HepG2 (cell line): ENCODE results near the gene EMC9. TPM values are rescaled to one million over a fixed set of nuclear protein-coding genes. Genes with fewer than 3 reads are reported as not detected.

Source experiments
- ZNF232 ChIP-seq: sonication (generic); formaldehyde crosslinking; IDR thresholded peaks from 2 replicates; pipeline ENCODE4 v1.4.0; 2020; ENCODE audit warnings: missing genetic modification reagents, borderline replicate concordance
- ZNF446 ChIP-seq: sonication (generic); formaldehyde crosslinking; IDR thresholded peaks from 2 replicates; pipeline ENCODE4 v1.5.0; 2020; ENCODE audit warnings: mild to moderate bottlenecking, missing genetic modification reagents
- ZNF75D ChIP-seq: sonication (generic); formaldehyde crosslinking; IDR thresholded peaks from 2 replicates; pipeline ENCODE4 v1.8.1; 2023; ENCODE audit warnings: missing genetic modification reagents, mild to moderate bottlenecking, borderline replicate concordance
- ZZZ3 ChIP-seq: sonication (generic); formaldehyde crosslinking; IDR thresholded peaks from 2 replicates; pipeline ENCODE4 v1.4.0; 2020; ENCODE audit warnings: missing genetic modification reagents, mild to moderate bottlenecking, borderline replicate concordance
- polyA plus RNA-seq, 8 experiments: library from polyadenylated mRNA; depleted of rRNA in 3 of 8; stranded (reverse) in 7 of 8; unstranded in 1 of 8; fragments of >200 nt; fragmentation: Illumina TruSeq in 4 of 8; extraction: Trizol in 4 of 8; gene quantifications; 2 replicates each; pipeline versions ENCODE4 v1.2.1 to v1.2.3, GENCODE V29; 2011 to 2016; ENCODE audit warnings: low read depth in 4 of 8, missing spikeins in 1 of 8, mixed read lengths in 1 of 8; ENCODE audit not compliant: insufficient read depth in 1 of 8
- total RNA-seq, 5 experiments: library from RNA; depleted of rRNA; stranded (reverse); fragments of >200 nt; fragmentation: Illumina TruSeq; extraction: Trizol; gene quantifications; 2 replicates each; pipeline ENCODE4 v1.2.3, GENCODE V29; 2016; ENCODE audit warnings: low read depth in 1 of 5
- TF ChIP-seq, protein P1 (sequence below): sonication (generic); formaldehyde crosslinking; IDR thresholded peaks from 2 replicates; pipeline ENCODE4 v1.4.0; 2020; ENCODE audit warnings: missing genetic modification reagents
- TF ChIP-seq, protein P2 (sequence below): sonication (generic); formaldehyde crosslinking; IDR thresholded peaks from 2 replicates; pipeline ENCODE4 v1.4.0; 2020; ENCODE audit warnings: missing genetic modification reagents
- TF ChIP-seq, protein P3 (sequence below): sonication (generic); formaldehyde crosslinking; IDR thresholded peaks from 2 replicates; pipeline ENCODE4 v1.4.0; 2020; ENCODE audit warnings: mild to moderate bottlenecking, missing genetic modification reagents
- TF ChIP-seq, protein P4 (sequence below): sonication (generic); formaldehyde crosslinking; IDR thresholded peaks from 2 replicates; pipeline ENCODE4 v1.5.1; 2020; ENCODE audit warnings: mild to moderate bottlenecking, missing genetic modification reagents, moderate library complexity
- TF ChIP-seq, protein P5 (sequence below): sonication (generic); formaldehyde crosslinking; IDR thresholded peaks from 2 replicates; pipeline ENCODE4 v1.8.0; 2022; ENCODE audit warnings: mild to moderate bottlenecking, missing genetic modification reagents, moderate library complexity

EMC9 gene
- total and polyA plus RNA-seq, 2 of the 13 experiments (the other 11 are each of a cell fraction or from before 2014, with no cell fraction given) = 60.5 to 78.7 TPM

DNA sequence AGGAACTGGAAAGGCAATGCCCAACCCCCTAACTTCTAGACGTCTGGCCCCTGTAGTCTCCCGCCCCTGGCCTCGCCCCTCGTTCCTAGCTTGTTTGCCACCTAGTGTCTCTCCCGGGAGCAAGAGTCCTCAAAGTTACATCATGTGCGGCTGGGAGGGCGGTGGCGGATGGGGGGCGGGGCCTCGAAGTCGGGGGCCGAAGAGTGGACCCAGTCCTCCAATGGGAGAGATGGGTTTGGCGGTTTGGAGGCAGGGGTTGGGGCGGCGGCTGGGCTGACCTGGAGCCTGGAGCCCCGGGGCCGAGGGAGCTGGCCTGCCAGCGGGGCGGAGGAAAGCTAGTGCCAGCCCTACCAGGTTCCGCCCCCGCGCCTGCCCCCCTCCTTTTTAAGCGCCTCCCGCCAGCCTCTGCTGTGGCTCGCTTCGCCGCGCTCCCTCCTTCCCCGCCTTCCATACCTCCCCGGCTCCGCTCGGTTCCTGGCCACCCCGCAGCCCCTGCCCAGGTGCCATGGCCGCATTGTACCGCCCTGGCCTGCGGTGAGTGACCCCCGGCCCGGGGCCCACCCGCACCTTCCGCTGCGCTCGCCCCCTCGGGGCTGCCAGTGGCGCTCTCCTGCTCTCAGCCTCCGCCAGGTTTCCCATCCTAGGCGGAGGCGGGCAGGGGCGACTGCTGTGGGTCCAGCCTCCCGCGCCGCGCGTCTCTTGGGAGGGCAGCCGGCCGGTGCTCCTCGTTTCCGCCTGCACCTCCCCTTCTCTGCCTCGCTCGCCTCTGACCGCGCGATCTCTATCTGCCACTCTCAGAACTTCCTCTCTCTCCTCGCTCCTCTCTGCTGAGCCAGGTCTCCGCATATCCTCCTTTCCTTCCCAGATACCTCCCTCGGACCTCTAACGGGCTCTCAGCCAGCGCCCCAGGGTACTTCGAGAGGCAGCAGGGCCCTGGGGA lies 47.2 kb downstream of the EMC9 start, which contains the start of gene PCK2 (continued):
- TF ChIP-seq, protein P1, sequence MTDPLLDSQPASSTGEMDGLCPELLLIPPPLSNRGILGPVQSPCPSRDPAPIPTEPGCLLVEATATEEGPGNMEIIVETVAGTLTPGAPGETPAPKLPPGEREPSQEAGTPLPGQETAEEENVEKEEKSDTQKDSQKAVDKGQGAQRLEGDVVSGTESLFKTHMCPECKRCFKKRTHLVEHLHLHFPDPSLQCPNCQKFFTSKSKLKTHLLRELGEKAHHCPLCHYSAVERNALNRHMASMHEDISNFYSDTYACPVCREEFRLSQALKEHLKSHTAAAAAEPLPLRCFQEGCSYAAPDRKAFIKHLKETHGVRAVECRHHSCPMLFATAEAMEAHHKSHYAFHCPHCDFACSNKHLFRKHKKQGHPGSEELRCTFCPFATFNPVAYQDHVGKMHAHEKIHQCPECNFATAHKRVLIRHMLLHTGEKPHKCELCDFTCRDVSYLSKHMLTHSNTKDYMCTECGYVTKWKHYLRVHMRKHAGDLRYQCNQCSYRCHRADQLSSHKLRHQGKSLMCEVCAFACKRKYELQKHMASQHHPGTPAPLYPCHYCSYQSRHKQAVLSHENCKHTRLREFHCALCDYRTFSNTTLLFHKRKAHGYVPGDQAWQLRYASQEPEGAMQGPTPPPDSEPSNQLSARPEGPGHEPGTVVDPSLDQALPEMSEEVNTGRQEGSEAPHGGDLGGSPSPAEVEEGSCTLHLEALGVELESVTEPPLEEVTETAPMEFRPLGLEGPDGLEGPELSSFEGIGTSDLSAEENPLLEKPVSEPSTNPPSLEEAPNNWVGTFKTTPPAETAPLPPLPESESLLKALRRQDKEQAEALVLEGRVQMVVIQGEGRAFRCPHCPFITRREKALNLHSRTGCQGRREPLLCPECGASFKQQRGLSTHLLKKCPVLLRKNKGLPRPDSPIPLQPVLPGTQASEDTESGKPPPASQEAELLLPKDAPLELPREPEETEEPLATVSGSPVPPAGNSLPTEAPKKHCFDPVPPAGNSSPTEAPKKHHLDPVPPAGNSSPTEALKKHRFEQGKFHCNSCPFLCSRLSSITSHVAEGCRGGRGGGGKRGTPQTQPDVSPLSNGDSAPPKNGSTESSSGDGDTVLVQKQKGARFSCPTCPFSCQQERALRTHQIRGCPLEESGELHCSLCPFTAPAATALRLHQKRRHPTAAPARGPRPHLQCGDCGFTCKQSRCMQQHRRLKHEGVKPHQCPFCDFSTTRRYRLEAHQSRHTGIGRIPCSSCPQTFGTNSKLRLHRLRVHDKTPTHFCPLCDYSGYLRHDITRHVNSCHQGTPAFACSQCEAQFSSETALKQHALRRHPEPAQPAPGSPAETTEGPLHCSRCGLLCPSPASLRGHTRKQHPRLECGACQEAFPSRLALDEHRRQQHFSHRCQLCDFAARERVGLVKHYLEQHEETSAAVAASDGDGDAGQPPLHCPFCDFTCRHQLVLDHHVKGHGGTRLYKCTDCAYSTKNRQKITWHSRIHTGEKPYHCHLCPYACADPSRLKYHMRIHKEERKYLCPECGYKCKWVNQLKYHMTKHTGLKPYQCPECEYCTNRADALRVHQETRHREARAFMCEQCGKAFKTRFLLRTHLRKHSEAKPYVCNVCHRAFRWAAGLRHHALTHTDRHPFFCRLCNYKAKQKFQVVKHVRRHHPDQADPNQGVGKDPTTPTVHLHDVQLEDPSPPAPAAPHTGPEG (CRISPR knock-in tag) = peak; percentile 73; the same call in 1 of the 2 replicates
- TF ChIP-seq ZNF75D (CRISPR knock-in tag) (no peak), ZZZ3 (CRISPR knock-in tag) (peak; percentile 84), ZNF232 (CRISPR knock-in tag) (peak; percentile 90; the same call in 1 of the 2 replicates), ZNF446 (no peak)
- TF ChIP-seq, protein P2, sequence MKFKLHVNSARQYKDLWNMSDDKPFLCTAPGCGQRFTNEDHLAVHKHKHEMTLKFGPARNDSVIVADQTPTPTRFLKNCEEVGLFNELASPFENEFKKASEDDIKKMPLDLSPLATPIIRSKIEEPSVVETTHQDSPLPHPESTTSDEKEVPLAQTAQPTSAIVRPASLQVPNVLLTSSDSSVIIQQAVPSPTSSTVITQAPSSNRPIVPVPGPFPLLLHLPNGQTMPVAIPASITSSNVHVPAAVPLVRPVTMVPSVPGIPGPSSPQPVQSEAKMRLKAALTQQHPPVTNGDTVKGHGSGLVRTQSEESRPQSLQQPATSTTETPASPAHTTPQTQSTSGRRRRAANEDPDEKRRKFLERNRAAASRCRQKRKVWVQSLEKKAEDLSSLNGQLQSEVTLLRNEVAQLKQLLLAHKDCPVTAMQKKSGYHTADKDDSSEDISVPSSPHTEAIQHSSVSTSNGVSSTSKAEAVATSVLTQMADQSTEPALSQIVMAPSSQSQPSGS (CRISPR knock-in tag) = peak; percentile 83
- TF ChIP-seq, protein P3, sequence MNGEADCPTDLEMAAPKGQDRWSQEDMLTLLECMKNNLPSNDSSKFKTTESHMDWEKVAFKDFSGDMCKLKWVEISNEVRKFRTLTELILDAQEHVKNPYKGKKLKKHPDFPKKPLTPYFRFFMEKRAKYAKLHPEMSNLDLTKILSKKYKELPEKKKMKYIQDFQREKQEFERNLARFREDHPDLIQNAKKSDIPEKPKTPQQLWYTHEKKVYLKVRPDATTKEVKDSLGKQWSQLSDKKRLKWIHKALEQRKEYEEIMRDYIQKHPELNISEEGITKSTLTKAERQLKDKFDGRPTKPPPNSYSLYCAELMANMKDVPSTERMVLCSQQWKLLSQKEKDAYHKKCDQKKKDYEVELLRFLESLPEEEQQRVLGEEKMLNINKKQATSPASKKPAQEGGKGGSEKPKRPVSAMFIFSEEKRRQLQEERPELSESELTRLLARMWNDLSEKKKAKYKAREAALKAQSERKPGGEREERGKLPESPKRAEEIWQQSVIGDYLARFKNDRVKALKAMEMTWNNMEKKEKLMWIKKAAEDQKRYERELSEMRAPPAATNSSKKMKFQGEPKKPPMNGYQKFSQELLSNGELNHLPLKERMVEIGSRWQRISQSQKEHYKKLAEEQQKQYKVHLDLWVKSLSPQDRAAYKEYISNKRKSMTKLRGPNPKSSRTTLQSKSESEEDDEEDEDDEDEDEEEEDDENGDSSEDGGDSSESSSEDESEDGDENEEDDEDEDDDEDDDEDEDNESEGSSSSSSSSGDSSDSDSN = peak; percentile 97
- TF ChIP-seq, protein P4, sequence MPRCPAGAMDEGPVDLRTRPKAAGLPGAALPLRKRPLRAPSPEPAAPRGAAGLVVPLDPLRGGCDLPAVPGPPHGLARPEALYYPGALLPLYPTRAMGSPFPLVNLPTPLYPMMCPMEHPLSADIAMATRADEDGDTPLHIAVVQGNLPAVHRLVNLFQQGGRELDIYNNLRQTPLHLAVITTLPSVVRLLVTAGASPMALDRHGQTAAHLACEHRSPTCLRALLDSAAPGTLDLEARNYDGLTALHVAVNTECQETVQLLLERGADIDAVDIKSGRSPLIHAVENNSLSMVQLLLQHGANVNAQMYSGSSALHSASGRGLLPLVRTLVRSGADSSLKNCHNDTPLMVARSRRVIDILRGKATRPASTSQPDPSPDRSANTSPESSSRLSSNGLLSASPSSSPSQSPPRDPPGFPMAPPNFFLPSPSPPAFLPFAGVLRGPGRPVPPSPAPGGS (CRISPR knock-in tag) = peak; percentile 96
- TF ChIP-seq, protein P5, sequence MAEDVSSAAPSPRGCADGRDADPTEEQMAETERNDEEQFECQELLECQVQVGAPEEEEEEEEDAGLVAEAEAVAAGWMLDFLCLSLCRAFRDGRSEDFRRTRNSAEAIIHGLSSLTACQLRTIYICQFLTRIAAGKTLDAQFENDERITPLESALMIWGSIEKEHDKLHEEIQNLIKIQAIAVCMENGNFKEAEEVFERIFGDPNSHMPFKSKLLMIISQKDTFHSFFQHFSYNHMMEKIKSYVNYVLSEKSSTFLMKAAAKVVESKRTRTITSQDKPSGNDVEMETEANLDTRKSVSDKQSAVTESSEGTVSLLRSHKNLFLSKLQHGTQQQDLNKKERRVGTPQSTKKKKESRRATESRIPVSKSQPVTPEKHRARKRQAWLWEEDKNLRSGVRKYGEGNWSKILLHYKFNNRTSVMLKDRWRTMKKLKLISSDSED (CRISPR knock-in tag) = no peak
